GM12878 (cell line): ENCODE data around the gene NECTIN1. TPM values are rescaled to one million over a fixed set of nuclear protein-coding genes. Genes with fewer than 3 reads are reported as not detected.

ENCODE experiments used
- ATAC-seq: fragments of 200-7000 bp; cut with Tn5 transposase; 3 replicates; pipeline ENCODE4 v1.9.1; 2020; ENCODE audit warnings: mild to moderate bottlenecking, moderate library complexity
- BruUV-seq: library from RNA; stranded (reverse); fragments of 400-500 nt; replicated peaks from 2 replicates; lab custom pipeline; 2021; lab: Mats Ljungman, UMichigan
- CTCF ChIA-PET: fragments of 300-600 bp; sonication (Branson Sonifier 250); formaldehyde crosslinking; extraction: SDS; loops from one replicate; lab custom pipeline; 2021; ENCODE audit warnings: inconsistent platforms; lab: Yijun Ruan, JAX
- POLR2A ChIA-PET: fragments of 350-600 bp; formaldehyde crosslinking; extraction: SDS; loops from one replicate; lab custom pipeline; 2021; ENCODE audit warnings: inconsistent platforms; lab: Charles Lee
- RAD21 ChIA-PET: fragments of 300-600 bp; sonication (Branson Sonifier 250); formaldehyde crosslinking; loops from one replicate; lab custom pipeline; 2023; ENCODE audit warnings: antibody characterized with exemption; ENCODE audit not compliant: unreplicated experiment; lab: Charles Lee
- SMC1A ChIA-PET: fragments of 300-600 bp; sonication (Branson Sonifier 250); formaldehyde crosslinking; loops from one replicate; lab custom pipeline; 2023; ENCODE audit not compliant: unreplicated experiment, uncharacterized antibody; lab: Charles Lee
- DNase-seq: peaks from one replicate; pipeline ENCODE4 v3.0.0-alpha.2; 2011; ENCODE audit warnings: low read depth, low spot score
- FAIRE-seq: peaks from 3 replicates; lab custom pipeline; 2011; peaks lifted over from hg19 to GRCh38; lab: Jason Lieb, UNC
- H2AFZ ChIP-seq: 2 replicates; pipeline ENCODE4 v1.6.0; 2011; ENCODE audit warnings: low read depth, low read length, control low read depth; ENCODE audit not compliant: control insufficient read depth
- H3K27ac ChIP-seq: 2 replicates; pipeline ENCODE4 v1.5.1; 2011; ENCODE audit warnings: control low read depth; ENCODE audit not compliant: control insufficient read depth, insufficient read depth
- H3K27me3 ChIP-seq, 2 experiments: replicated peaks in 1 of 2; 2 replicates each; pipeline versions ENCODE4 v1.6.0 to v1.6.1; 2011; ENCODE audit warnings: low read length in 1 of 2; ENCODE audit not compliant: control insufficient read depth in 2 of 2, insufficient read depth in 2 of 2
- H3K36me3 ChIP-seq, 2 experiments: 2 replicates each; pipeline ENCODE4 v1.5.1; 2011; ENCODE audit warnings: low read length in 1 of 2; ENCODE audit not compliant: control insufficient read depth in 2 of 2, insufficient read depth in 2 of 2
- H3K4me1 ChIP-seq: 2 replicates; pipeline ENCODE4 v1.6.1; 2011; ENCODE audit warnings: mild to moderate bottlenecking, low read length, moderate library complexity, mixed read lengths; ENCODE audit not compliant: control insufficient read depth, insufficient read depth
- H3K4me2 ChIP-seq: 2 replicates; pipeline ENCODE4 v1.6.0; 2011; ENCODE audit warnings: control low read depth; ENCODE audit not compliant: control insufficient read depth, insufficient read depth
- H3K4me3 ChIP-seq: fragments of 200-600 bp; sonication (generic); 2 replicates; pipeline ENCODE4 v1.5.1; 2016
- H3K79me2 ChIP-seq: 2 replicates; pipeline ENCODE4 v1.6.0; 2011; ENCODE audit warnings: low read length; ENCODE audit not compliant: control insufficient read depth, insufficient read depth
- H3K9ac ChIP-seq: 2 replicates; pipeline ENCODE4 v1.8.0; 2011; ENCODE audit warnings: low read length, control low read depth, mixed read lengths; ENCODE audit not compliant: control insufficient read depth, insufficient read depth
- H3K9me3 ChIP-seq: replicated peaks from 3 replicates; pipeline ENCODE4 v1.5.1; 2011; ENCODE audit warnings: mild to moderate bottlenecking, low read length; ENCODE audit not compliant: control insufficient read depth, insufficient read depth
- H4K20me1 ChIP-seq: 2 replicates; pipeline ENCODE4 v1.6.0; 2011; ENCODE audit not compliant: control insufficient read depth, insufficient read depth
- CEBPB ChIP-seq, 2 experiments: fragments of 150-350 bp in 1 of 2; IDR thresholded peaks; 2 replicates each; pipeline ENCODE4 v1.6.1; 2012 to 2014; ENCODE audit warnings: low read depth in 2 of 2, low read length in 2 of 2, borderline replicate concordance in 1 of 2, inconsistent platforms in 1 of 2
- E2F8 ChIP-seq: fragments of 450-650 bp; IDR thresholded peaks from 2 replicates; pipeline ENCODE4 v1.6.1; 2018; ENCODE audit warnings: mild to moderate bottlenecking, low read depth, moderate library complexity; ENCODE audit not compliant: partially characterized antibody
- EP300 ChIP-seq, 2 experiments: fragments of 150-350 bp in 1 of 2; IDR thresholded peaks; 2 replicates each; pipeline ENCODE4 v1.6.1; 2011 to 2012; ENCODE audit warnings: low read depth in 2 of 2, low read length in 2 of 2, borderline replicate concordance in 1 of 2, improper control_type of control experiment in 1 of 2, inconsistent platforms in 1 of 2; ENCODE audit not compliant: control insufficient read depth in 1 of 2
- HCFC1 ChIP-seq: fragments of 150-350 bp; IDR thresholded peaks from 2 replicates; pipeline ENCODE4 v1.6.1; 2014; ENCODE audit warnings: low read length
- IRF4 ChIP-seq: IDR thresholded peaks from 2 replicates; pipeline ENCODE4 v1.6.1; 2011; ENCODE audit warnings: low read depth, low read length
- JUNB ChIP-seq: IDR thresholded peaks from 2 replicates; pipeline ENCODE4 v1.6.1; 2016; ENCODE audit warnings: antibody characterized with exemption, mild to moderate bottlenecking
- MEF2B ChIP-seq: fragments of 450-650 bp; IDR thresholded peaks from 2 replicates; pipeline ENCODE4 v1.6.1; 2018; ENCODE audit warnings: mild to moderate bottlenecking, moderate library complexity; ENCODE audit not compliant: partially characterized antibody, poor library complexity, severe bottlenecking
- NFYA ChIP-seq: IDR thresholded peaks from 2 replicates; pipeline ENCODE4 v1.6.1; 2011; ENCODE audit warnings: low read depth, mild to moderate bottlenecking, low read length, improper control_type of control experiment, borderline replicate concordance
- PBX3 ChIP-seq: IDR thresholded peaks from 2 replicates; pipeline ENCODE4 v1.6.1; 2011; ENCODE audit warnings: mild to moderate bottlenecking, low read depth, low read length, moderate library complexity; ENCODE audit not compliant: insufficient replicate concordance
- POLR2AphosphoS5 ChIP-seq: IDR thresholded peaks from 2 replicates; pipeline ENCODE4 v1.6.1; 2011; ENCODE audit warnings: mild to moderate bottlenecking, low read length, inconsistent platforms
- TAF1 ChIP-seq: IDR thresholded peaks from 2 replicates; pipeline ENCODE4 v1.6.1; 2011; ENCODE audit warnings: mild to moderate bottlenecking, low read depth, low read length, borderline replicate concordance
- ZNF384 ChIP-seq: IDR thresholded peaks from 2 replicates; pipeline ENCODE4 v1.6.1; 2012; ENCODE audit warnings: low read depth, mild to moderate bottlenecking, low read length, improper control_type of control experiment, borderline replicate concordance
- ZNF592 ChIP-seq: fragments of 450-650 bp; IDR thresholded peaks from 2 replicates; pipeline ENCODE4 v1.6.1; 2017; ENCODE audit warnings: mild to moderate bottlenecking, moderate library complexity
- WGBS: methylation state at CpG from one replicate; pipeline ENCODE4 v1.1.6; 2016; ENCODE audit warnings: low lambda C conversion rate; ENCODE audit not compliant: insufficient replicate concordance, insufficient coverage; ENCODE audit errors: missing lambda C conversion rate; 5-methylcytosine and 5-hydroxymethylcytosine counted together
- in situ Hi-C: fragments of 300-500 bp; cut with MboI; formaldehyde crosslinking; loops from 9 replicates; pipeline ENCODE4 v1.14.3; 2018; ENCODE audit warnings: mixed read lengths
- intact Hi-C: fragments of 100-400 bp; cut with micrococcal nuclease; formaldehyde crosslinking; loops from one replicate; pipeline ENCODE4 v1.14.2; 2022; ENCODE audit not compliant: unreplicated experiment
- polyA plus RNA-seq, 11 experiments: library from polyadenylated mRNA; depleted of rRNA in 4 of 11; unstranded in 6 of 11; stranded (reverse) in 5 of 11; fragments of >200 nt; fragmentation: Nextera tagmentation in 4 of 11; fragmentation: Illumina TruSeq in 1 of 11; extraction: Ambion mirVana in 4 of 11; extraction: Trizol in 1 of 11; gene quantifications; 1 replicate in 1 of 11; 2 replicates in 10 of 11; pipeline versions ENCODE4 v1.2.1 to v1.2.3, GENCODE V29; 2011 to 2016; ENCODE audit warnings: inconsistent platforms in 2 of 11, missing spikeins in 2 of 11, low read depth in 1 of 11
- total RNA-seq, 4 experiments: library from RNA; depleted of rRNA in 3 of 4; stranded (reverse); fragments of >200 nt in 3 of 4; fragmentation: Illumina TruSeq in 1 of 4; extraction: Trizol in 1 of 4; gene quantifications; 2 replicates each; pipeline versions ENCODE4 v1.2.1 to v1.2.3, GENCODE V29; 2013 to 2021

Gene NECTIN1
- total and polyA plus RNA-seq, 10 of the 15 experiments (the other 5 are each of a cell fraction or from before 2014, with no cell fraction given) = 0.97 to 9.2 (median 2.3) TPM

DNA sequence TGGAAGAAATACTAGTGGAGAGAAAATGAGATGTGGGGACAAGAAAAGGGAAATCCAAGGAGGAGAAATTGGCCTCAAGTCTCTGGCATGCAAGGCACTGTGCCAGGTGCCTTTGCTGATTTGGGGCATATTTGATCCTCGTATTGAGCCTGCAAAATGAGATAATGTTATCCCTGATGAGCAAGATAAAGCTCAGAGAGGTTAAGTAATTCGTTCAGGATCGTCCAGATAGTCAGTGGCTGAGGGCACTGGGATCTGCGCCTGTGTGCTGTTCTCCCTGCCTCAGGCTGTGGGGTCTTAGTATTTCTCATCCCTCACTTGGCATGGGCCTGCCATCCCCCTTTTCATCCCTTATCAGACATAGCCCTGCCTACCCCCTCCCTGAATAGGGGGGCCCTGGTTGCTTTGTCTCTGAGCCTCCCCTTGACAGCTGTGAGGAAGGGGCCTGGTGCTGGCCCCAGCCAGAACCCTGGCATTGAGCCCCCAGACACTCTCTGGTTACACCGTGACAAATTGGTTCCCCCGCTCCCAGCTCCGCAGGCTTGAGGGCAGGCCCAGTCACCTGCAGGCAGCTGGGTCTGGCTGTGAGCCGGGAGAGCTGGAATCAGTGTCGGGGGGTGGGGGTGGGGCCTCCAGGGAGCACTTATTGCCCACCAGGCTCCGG lies 85.7 kb downstream of the NECTIN1 start:
- DNase-seq (no peak), ATAC-seq (no peak), FAIRE-seq (no peak)
- Histone ChIP-seq H3K36me3 (no peaks in the 10 kb centered on the region), H3K9me3 (no peaks in the 10 kb centered on the region), H3K27ac (no peak overlapping the region), H3K4me2 (no peak overlapping the region), H3K79me2 (no peaks in the 10 kb centered on the region), H4K20me1 (no peaks in the 10 kb centered on the region)
- ChIA-PET POLR2A (no interaction called here), SMC1A (no interaction called here), CTCF (interaction anchor here (1.2 to 4.0 kb wide), 5 partner anchors 13 to 465 kb away, joined by 3 to 21 read pairs (median 8); no protein-coding TSS in a partner anchor), RAD21 (interaction anchor here (1.6 to 4.2 kb wide), 2 partner anchors 86 to 163 kb away, joined by 3 to 12 read pairs; partner anchors contain the start of gene NECTIN1)
- WGBS = 19% methylated on average over 10 of the region's 10 CpGs
- BruUV-seq = no TSS peak
- in situ Hi-C loops = no loop called here
- TF ChIP-seq JUNB (no peak), MEF2B (no peak), ZNF384 (no peak), TAF1 (no peak), IRF4 (no peak), CEBPB (IDR thresholded peaks at IDR 0.05; ENCODE audit: borderline replicate concordance in 1 of 2, low read depth in 2 of 2, low read length in 2 of 2) (no peak), PBX3 (no peak), POLR2AphosphoS5 (no peak), E2F8 (no peak), EP300 (IDR thresholded peaks at IDR 0.05; ENCODE audit: borderline replicate concordance in 1 of 2, control insufficient read depth in 1 of 2, low read depth in 2 of 2, low read length in 2 of 2) (no peak), ZNF592 (no peak), NFYA (no peak), HCFC1 (no peak)
- TF ChIP-seq, all 136 proteins: peak for 0
- H3K4me1 ChIP-seq = no peaks in the 10 kb centered on the region
- H3K9ac ChIP-seq = no peak overlapping the region
- intact Hi-C loops = no loop called here
- peaks cover 3% of the 10 kb centered on the region in 2 experiments; a peak in 3 of 4 replicates for H3K27me3 ChIP-seq
- H2AFZ ChIP-seq = no peak overlapping the region
- H3K4me3 ChIP-seq = no peak overlapping the region
